HEK293T (cell line): ENCODE data around the gene LY9.

Source experiments
- ELF4 ChIP-seq: fragments of 450-650 bp; IDR thresholded peaks from 2 replicates; pipeline ENCODE4 v1.6.1; 2017; ENCODE audit warnings: antibody characterized with exemption
- FOXA1 ChIP-seq: fragments of 450-650 bp; IDR thresholded peaks from 2 replicates; pipeline ENCODE4 v1.6.1; 2016; ENCODE audit warnings: mild to moderate bottlenecking
- FOXK2 ChIP-seq: fragments of 450-650 bp; IDR thresholded peaks from 2 replicates; pipeline ENCODE4 v1.6.1; 2016; ENCODE audit warnings: mild to moderate bottlenecking
- HDGF ChIP-seq: fragments of 450-650 bp; IDR thresholded peaks from 2 replicates; pipeline ENCODE4 v1.6.1; 2017; ENCODE audit warnings: antibody characterized with exemption, borderline replicate concordance
- L3MBTL2 ChIP-seq: fragments of 450-650 bp; conservative IDR thresholded peaks from 2 replicates; pipeline ENCODE4 v1.6.1; 2016; ENCODE audit warnings: mild to moderate bottlenecking
- LEF1 ChIP-seq: fragments of 450-650 bp; IDR thresholded peaks from 2 replicates; pipeline ENCODE4 v1.6.1; 2017; ENCODE audit warnings: mild to moderate bottlenecking, borderline replicate concordance
- PKNOX1 ChIP-seq: fragments of 450-650 bp; IDR thresholded peaks from 2 replicates; pipeline ENCODE4 v1.6.1; 2016
- ZNF384 ChIP-seq: fragments of 450-650 bp; IDR thresholded peaks from 2 replicates; pipeline ENCODE4 v1.6.1; 2016

- TF ChIP-seq FOXA1: no peak
- TF ChIP-seq FOXK2: no peak
- TF ChIP-seq ELF4: no peak
- TF ChIP-seq PKNOX1: no peak
- TF ChIP-seq LEF1: no peak
- TF ChIP-seq ZNF384: no peak
- TF ChIP-seq HDGF: no peak
- no peak for TF ChIP-seq L3MBTL2
Measured at GRCh38 chr1:160864173-160864572, 68.2 kb downstream of the LY9 start.
